ENCODE measurements around the gene RPS19BP1.

GRCh38 chr22:39558254-39558727 lies 25.7 kb upstream of the RPS19BP1 start:
- TF ChIP-seq SUZ12 (IDR thresholded peaks at IDR 0.05; ENCODE audit: extremely low read depth, insufficient read depth, insufficient read length) (no peak), ZNF274 (IDR thresholded peaks at IDR 0.05; ENCODE audit: low read depth, low read length) (no peak)
